ENCODE measurements around the gene ABHD16B. TPM values are rescaled to one million over a fixed set of nuclear protein-coding genes. Genes with fewer than 3 reads are reported as not detected.

Gene ABHD16B
- total and polyA plus RNA-seq, 2 of the 13 experiments (the other 11 are each of a cell fraction or from before 2014, with no cell fraction given), result not detected

GRCh38 chr20:63858393-63859165 is 2.7 kb upstream of the ABHD16B start (continued):
- TF ChIP-seq NFATC3 (CRISPR knock-in tag; IDR thresholded peaks at IDR 0.05), result no peak
- peak; percentile 85 for TF ChIP-seq PAXIP1 (CRISPR knock-in tag; conservative IDR thresholded peaks at IDR 0.05)
- TF ChIP-seq MBD4 (IDR thresholded peaks at IDR 0.05; ENCODE audit: borderline replicate concordance, low read length), result no peak
- TF ChIP-seq ZNF569 (CRISPR knock-in tag; IDR thresholded peaks at IDR 0.05; ENCODE audit: borderline replicate concordance), result no peak
- TF ChIP-seq DRAP1 (CRISPR knock-in tag; IDR thresholded peaks at IDR 0.05), result peak; percentile 60; the same call in 1 of the 2 replicates
- TF ChIP-seq ZFP62 (CRISPR knock-in tag; IDR thresholded peaks at IDR 0.05), result no peak
- no peak for TF ChIP-seq HMGA1 (CRISPR knock-in tag; conservative IDR thresholded peaks at IDR 0.05)
- 0 out of 2 replicates have a peak, but pooled peaks have one; percentile 36 for TF ChIP-seq ELF3 (CRISPR knock-in tag; IDR thresholded peaks at IDR 0.05)
- no peak for TF ChIP-seq ATF3 (CRISPR knock-in tag; IDR thresholded peaks at IDR 0.05)
- TF ChIP-seq ZBTB4 (CRISPR knock-in tag; IDR thresholded peaks at IDR 0.05; ENCODE audit: borderline replicate concordance), result peak; percentile 88
- no peak for TF ChIP-seq PRMT3 (CRISPR knock-in tag; IDR thresholded peaks at IDR 0.05; ENCODE audit: borderline replicate concordance, low read depth)
- no peak for TF ChIP-seq TGIF2 (CRISPR knock-in tag; IDR thresholded peaks at IDR 0.05)
- TF ChIP-seq ZBTB2 (CRISPR knock-in tag; IDR thresholded peaks at IDR 0.05; ENCODE audit: low read depth), result no peak; the same call in 1 of the 2 replicates
- TF ChIP-seq MEIS2 (CRISPR knock-in tag; IDR thresholded peaks at IDR 0.05), result no peak; the same call in 1 of the 2 replicates
- peak; percentile 83 for TF ChIP-seq SALL1 (CRISPR knock-in tag; IDR thresholded peaks at IDR 0.05)
- TF ChIP-seq THAP7 (CRISPR knock-in tag; IDR thresholded peaks at IDR 0.05), result peak; percentile 96
- peak; percentile 72; the same call in 1 of the 2 replicates for TF ChIP-seq DPF2 (CRISPR knock-in tag; IDR thresholded peaks at IDR 0.05; ENCODE audit: borderline replicate concordance, low read depth)
- TF ChIP-seq ZNF17 (CRISPR knock-in tag; IDR thresholded peaks at IDR 0.05), result no peak
- peak; percentile 52 for TF ChIP-seq PHF8 (CRISPR knock-in tag; IDR thresholded peaks at IDR 0.05)
- TF ChIP-seq ZNF30 (CRISPR knock-in tag; IDR thresholded peaks at IDR 0.05), result no peak

Measured in HepG2 (cell line).